Muscle of leg (tissue), 11 donors: ENCODE results near the gene SRP14. TPM values are rescaled to one million over a fixed set of nuclear protein-coding genes. Genes with fewer than 3 reads are reported as not detected.

ENCODE experiments used
- DNase-seq: peaks from one replicate; pipeline ENCODE4 v3.0.0; 2013
- H3K27ac ChIP-seq: one replicate; pipeline ENCODE4 v1.5.1; 2013; ENCODE audit warnings: mild to moderate bottlenecking, low read length, control low read depth
- H3K27me3 ChIP-seq: one replicate; pipeline ENCODE4 v1.6.1; 2013; ENCODE audit warnings: low read length; ENCODE audit not compliant: control insufficient read depth, insufficient read depth
- H3K36me3 ChIP-seq: one replicate; pipeline ENCODE4 v1.6.1; 2013; ENCODE audit warnings: low read length; ENCODE audit not compliant: control insufficient read depth, insufficient read depth
- H3K4me1 ChIP-seq: one replicate; pipeline ENCODE4 v1.6.1; 2013; ENCODE audit warnings: low read length; ENCODE audit not compliant: control insufficient read depth, insufficient read depth
- H3K4me3 ChIP-seq: one replicate; pipeline ENCODE4 v1.5.1; 2013; ENCODE audit warnings: low read length, control low read depth
- H3K9me3 ChIP-seq: replicated peaks from 2 replicates; pipeline ENCODE4 v1.6.1; 2013; ENCODE audit warnings: low read depth, low read length; ENCODE audit not compliant: control insufficient read depth
- WGBS: methylation state at CpG from one replicate; pipeline ENCODE4 v1.1.5; 2013; ENCODE audit warnings: missing lambda C conversion rate; ENCODE audit not compliant: insufficient coverage; 5-methylcytosine and 5-hydroxymethylcytosine counted together
- polyA plus RNA-seq, 8 donors: library from polyadenylated mRNA; unstranded; fragments of 120-200 nt; gene quantifications; one replicate each; pipeline versions ENCODE4 v1.2.1 to v1.2.3, GENCODE V29; 2013; ENCODE audit warnings: inconsistent platforms in 1 of 8, low replicate concordance in 1 of 8; ENCODE audit not compliant: insufficient read length in 8 of 8, insufficient read depth in 1 of 8
- total RNA-seq: library from RNA; stranded (reverse); fragments of 120-200 nt; gene quantifications from one replicate; pipeline ENCODE4 v1.2.4, GENCODE V29; 2013

SRP14 gene
- total and polyA plus RNA-seq, 9 donors = 148 to 493 (median 355) TPM

GRCh38 chr15:40070166-40070557, 31.2 kb upstream of the SRP14 start:
- no peaks in the 10 kb centered on the region for H3K9me3 ChIP-seq
- peaks cover 7% of the 10 kb centered on the region for H3K27me3 ChIP-seq
- H3K27ac ChIP-seq = no peak overlapping the region
- no peak for DNase-seq
- peaks cover 24% of the 10 kb centered on the region for H3K4me1 ChIP-seq
- H3K36me3 ChIP-seq = peaks cover 1% of the 10 kb centered on the region
- WGBS = no CpG with 5 or more reads among the region's 5 CpGs
- H3K4me3 ChIP-seq = no peak overlapping the region

GRCh38 chr15:40069178-40070165, 30.5 kb upstream of the SRP14 start:
- peak overlapping the region; percentile 20 for H3K27ac ChIP-seq
- 38% methylated on average over 24 of the region's 32 CpGs for WGBS
- DNase-seq = peak; percentile 93
- no peak overlapping the region for H3K4me3 ChIP-seq
- H3K4me1 ChIP-seq = peaks cover 26% of the 10 kb centered on the region
- no peaks in the 10 kb centered on the region for H3K9me3 ChIP-seq
- peaks cover 2% of the 10 kb centered on the region for H3K36me3 ChIP-seq
- peaks cover 7% of the 10 kb centered on the region for H3K27me3 ChIP-seq

GRCh38 chr15:40067921-40068624, 29.1 kb upstream of the SRP14 start:
- no CpG with 5 or more reads among the region's 6 CpGs for WGBS

DNA sequence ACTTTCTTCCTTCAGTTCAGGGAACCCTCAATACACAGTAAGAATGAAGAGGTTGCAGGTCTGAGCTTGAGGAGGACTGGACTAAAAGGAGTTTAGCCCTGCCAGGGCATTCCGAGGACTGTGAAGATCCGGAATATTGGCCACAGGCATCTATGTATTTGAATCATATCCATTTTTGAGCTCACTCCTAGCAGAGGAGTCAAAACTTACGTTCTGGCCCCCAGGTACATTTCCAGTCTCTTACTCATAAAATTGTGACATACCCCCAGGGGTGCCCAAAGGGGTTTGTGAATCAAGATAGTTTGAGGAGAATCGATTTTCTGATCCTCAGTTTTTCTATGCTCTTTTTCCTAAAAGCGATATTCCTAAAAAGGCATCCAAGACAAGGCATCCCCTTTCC, 27.6 kb upstream of the SRP14 start:
- no peak for DNase-seq
- Histone ChIP-seq H3K27ac (no peak overlapping the region), H3K27me3 (no peaks in the 10 kb centered on the region), H3K36me3 (peaks cover 2% of the 10 kb centered on the region), H3K4me1 (peaks cover 22% of the 10 kb centered on the region), H3K9me3 (no peaks in the 10 kb centered on the region), H3K4me3 (no peak overlapping the region)
- 38% methylated on average over 2 of the region's 5 CpGs for WGBS

More at GRCh38 chr15:40067921-40068624, 29.1 kb upstream of the SRP14 start:
- Histone ChIP-seq H3K27me3 (peaks cover 6% of the 10 kb centered on the region), H3K27ac (no peak overlapping the region), H3K4me3 (no peak overlapping the region), H3K9me3 (no peaks in the 10 kb centered on the region), H3K36me3 (peaks cover 2% of the 10 kb centered on the region), H3K4me1 (peaks cover 29% of the 10 kb centered on the region)
- no peak for DNase-seq

- peaks cover 2% of the 10 kb centered on the region for H3K36me3 ChIP-seq
- H3K27me3 ChIP-seq = no peaks in the 10 kb centered on the region
- no peak overlapping the region for H3K27ac ChIP-seq
- no peaks in the 10 kb centered on the region for H3K9me3 ChIP-seq
- H3K4me3 ChIP-seq = no peak overlapping the region
- 66% methylated on average over 3 of the region's 3 CpGs for WGBS
- H3K4me1 ChIP-seq = peaks cover 20% of the 10 kb centered on the region
- no peak for DNase-seq
Observed at GRCh38 chr15:40065166-40065565, 26.2 kb upstream of the SRP14 start.

DNA sequence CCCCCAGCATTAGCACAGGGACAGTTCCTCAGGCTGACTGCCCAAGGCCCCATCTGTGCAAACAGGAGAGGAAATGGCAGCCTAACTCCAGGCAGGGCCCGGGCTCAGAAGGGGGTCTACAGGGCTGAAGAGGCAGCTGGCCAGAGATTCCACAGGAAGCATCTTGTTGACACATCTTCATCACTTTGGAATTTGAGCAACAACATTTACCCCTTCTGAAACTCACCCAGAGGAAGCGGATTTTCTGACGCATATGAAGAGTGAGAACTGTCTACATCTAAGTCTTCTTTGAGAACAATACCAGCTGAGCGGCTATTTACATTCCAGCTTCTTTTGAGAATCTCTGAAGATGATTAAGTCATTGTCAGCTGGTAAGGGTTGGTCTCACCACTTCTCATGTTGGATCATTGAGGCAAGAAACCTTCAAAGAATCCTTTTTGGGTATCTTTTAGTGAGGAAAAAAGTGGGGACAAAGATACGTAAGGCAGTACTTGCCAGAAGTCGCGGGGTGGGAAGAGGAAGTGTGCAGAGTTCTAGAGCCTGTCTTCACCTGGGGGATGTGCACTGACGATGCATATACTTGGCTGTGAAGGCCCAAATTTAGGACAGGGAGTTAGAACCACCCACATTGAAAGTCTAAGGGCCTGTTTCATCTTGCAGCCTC, 25.4 kb upstream of the SRP14 start:
- H3K4me3 ChIP-seq = no peak overlapping the region
- H3K27me3 ChIP-seq = no peaks in the 10 kb centered on the region
- peaks cover 12% of the 10 kb centered on the region for H3K4me1 ChIP-seq
- H3K27ac ChIP-seq = no peak overlapping the region
- DNase-seq = no peak
- H3K9me3 ChIP-seq = no peaks in the 10 kb centered on the region
- WGBS = 56% methylated on average over 5 of the region's 8 CpGs
- H3K36me3 ChIP-seq = peaks cover 2% of the 10 kb centered on the region

GRCh38 chr15:40063563-40064011, 24.6 kb upstream of the SRP14 start:
- no peak for DNase-seq
- Histone ChIP-seq H3K9me3 (no peaks in the 10 kb centered on the region), H3K4me3 (no peak overlapping the region), H3K27me3 (no peaks in the 10 kb centered on the region), H3K36me3 (peaks cover 2% of the 10 kb centered on the region), H3K27ac (no peak overlapping the region), H3K4me1 (peaks cover 5% of the 10 kb centered on the region)
- no CpG with 5 or more reads among the region's 2 CpGs for WGBS

GRCh38 chr15:40062816-40063562, 24.0 kb upstream of the SRP14 start:
- Histone ChIP-seq H3K9me3 (no peaks in the 10 kb centered on the region), H3K27ac (no peak overlapping the region), H3K4me1 (peaks cover 5% of the 10 kb centered on the region), H3K27me3 (no peaks in the 10 kb centered on the region), H3K36me3 (peaks cover 2% of the 10 kb centered on the region), H3K4me3 (no peak overlapping the region)
- WGBS = 70% methylated on average over 5 of the region's 10 CpGs
- no peak for DNase-seq

- H3K4me1 ChIP-seq = peaks cover 5% of the 10 kb centered on the region
- H3K27ac ChIP-seq = no peak overlapping the region
- no peaks in the 10 kb centered on the region for H3K9me3 ChIP-seq
- 96% methylated on average over 12 of the region's 15 CpGs for WGBS
- no peaks in the 10 kb centered on the region for H3K27me3 ChIP-seq
- no peak overlapping the region for H3K4me3 ChIP-seq
- no peak for DNase-seq
- H3K36me3 ChIP-seq = peaks cover 2% of the 10 kb centered on the region
Observed at GRCh38 chr15:40061212-40061901, 22.4 kb upstream of the SRP14 start.
